K562 treated with DMSO at 1 percent for 4 hours (cell line): Measurements from ENCODE around the gene GCH1. TPM values are rescaled to one million over a fixed set of nuclear protein-coding genes. Genes with fewer than 3 reads are reported as not detected.

Experiments
- total RNA-seq: library from RNA; unstranded; fragments of 300-600 nt; gene quantifications from 2 replicates; pipeline ENCODE4 v1.2.3, GENCODE V29; 2022; ENCODE audit not compliant: insufficient read depth

Gene GCH1
- total RNA-seq = 9.8 and 10.2 TPM in 2 replicates

GRCh38 chr14:54902521-54903420, at the start of gene GCH1:
TSS of gene GCH1 (minus strand) at chr14:54902826. CDS start at chr14:54902663, 163 bp downstream.

Other genes starting within 250 kb of the GCH1 start
- 7.2 and 12.5 TPM in 2 replicates for gene WDHD1, start 124.3 kb upstream of the GCH1 start, total RNA-seq
- gene SOCS4, start 124.4 kb upstream of the GCH1 start, total RNA-seq = 5.3 and 6.7 TPM in 2 replicates
- 28.1 and 30.6 TPM in 2 replicates for gene MAPK1IP1L, start 148.8 kb upstream of the GCH1 start, total RNA-seq
- gene LGALS3, start 226.4 kb upstream of the GCH1 start, total RNA-seq = 18.2 and 22.6 TPM in 2 replicates